ENCODE measurements around the gene DPY19L3.
"Not testable (repeated sequence)": the region's sequence is repeated elsewhere in the genome, so short reads cannot be mapped to it uniquely, and the experiment has no call there.

Gene DPY19L3

GRCh38 chr19:32483574-32483973 is 78.0 kb downstream of the DPY19L3 start:
- no peak for TF ChIP-seq CTCF (IDR thresholded peaks at IDR 0.05; ENCODE audit: low read depth, low read length)
- Histone ChIP-seq H3K27me3 (ENCODE audit: low read depth, low read length) (no peaks in the 10 kb centered on the region), H2AFZ (ENCODE audit: low read depth, low read length) (no peak overlapping the region), H3K4me3 (ENCODE audit: low read length) (no peak overlapping the region), H3K9me3 (ENCODE audit: insufficient read depth, low read length) (no peaks in the 10 kb centered on the region), H4K20me1 (ENCODE audit: insufficient read depth, low read length) (no peaks in the 10 kb centered on the region), H3K79me2 (ENCODE audit: low read length) (no peaks in the 10 kb centered on the region), H3K4me2 (ENCODE audit: low read length) (no peak overlapping the region), H3K9ac (ENCODE audit: low read length) (no peak overlapping the region), H3K4me1 (ENCODE audit: low read length) (no peaks in the 10 kb centered on the region), H3K27ac (ENCODE audit: low read length) (no peak overlapping the region), H3K36me3 (replicated peaks; ENCODE audit: low read depth, low read length) (peaks cover 12% of the 10 kb centered on the region)

GRCh38 chr19:32489971-32490370 is 84.4 kb downstream of the DPY19L3 start:
- Histone ChIP-seq H3K4me2 (ENCODE audit: low read length) (no peak overlapping the region), H4K20me1 (ENCODE audit: insufficient read depth, low read length) (no peaks in the 10 kb centered on the region), H3K4me3 (ENCODE audit: low read length) (no peak overlapping the region), H3K36me3 (replicated peaks; ENCODE audit: low read depth, low read length) (no peaks in the 10 kb centered on the region), H3K4me1 (ENCODE audit: low read length) (no peaks in the 10 kb centered on the region), H3K9me3 (ENCODE audit: insufficient read depth, low read length) (no peaks in the 10 kb centered on the region), H2AFZ (ENCODE audit: low read depth, low read length) (no peak overlapping the region), H3K79me2 (ENCODE audit: low read length) (no peaks in the 10 kb centered on the region), H3K27me3 (ENCODE audit: low read depth, low read length) (no peaks in the 10 kb centered on the region), H3K27ac (ENCODE audit: low read length) (no peak overlapping the region), H3K9ac (ENCODE audit: low read length) (no peak overlapping the region)
- no peak for TF ChIP-seq CTCF (IDR thresholded peaks at IDR 0.05; ENCODE audit: low read depth, low read length)
- TF ChIP-seq EZH2phosphoT487 (IDR thresholded peaks at IDR 0.05; ENCODE audit: low read depth), result no peak

- H3K4me3 ChIP-seq (ENCODE audit: low read length), result no peak overlapping the region
- H3K27me3 ChIP-seq (ENCODE audit: low read depth, low read length), result no peaks in the 10 kb centered on the region
- no peaks in the 10 kb centered on the region for H3K4me1 ChIP-seq (ENCODE audit: low read length)
- H3K4me2 ChIP-seq (ENCODE audit: low read length), result no peak overlapping the region
- no peaks in the 10 kb centered on the region for H3K79me2 ChIP-seq (ENCODE audit: low read length)
- TF ChIP-seq EZH2phosphoT487 (IDR thresholded peaks at IDR 0.05; ENCODE audit: low read depth) (no peak), CTCF (IDR thresholded peaks at IDR 0.05; ENCODE audit: low read depth, low read length) (no peak)
- H2AFZ ChIP-seq (ENCODE audit: low read depth, low read length), result no peak overlapping the region
- no peaks in the 10 kb centered on the region for H3K36me3 ChIP-seq (replicated peaks; ENCODE audit: low read depth, low read length)
- H3K9me3 ChIP-seq (ENCODE audit: insufficient read depth, low read length), result no peaks in the 10 kb centered on the region
- H4K20me1 ChIP-seq (ENCODE audit: insufficient read depth, low read length), result no peaks in the 10 kb centered on the region
- no peak overlapping the region for H3K9ac ChIP-seq (ENCODE audit: low read length)
- no peak overlapping the region for H3K27ac ChIP-seq (ENCODE audit: low read length)
Observed at GRCh38 chr19:32497391-32497790, 91.8 kb downstream of the DPY19L3 start.

- H3K4me1 ChIP-seq (ENCODE audit: low read length), result no peaks in the 10 kb centered on the region
- H3K27ac ChIP-seq (ENCODE audit: low read length), result no peak overlapping the region
- H3K36me3 ChIP-seq (replicated peaks; ENCODE audit: low read depth, low read length), result no peaks in the 10 kb centered on the region
- H3K9me3 ChIP-seq (ENCODE audit: insufficient read depth, low read length), result no peaks in the 10 kb centered on the region
- no peak overlapping the region for H3K4me3 ChIP-seq (ENCODE audit: low read length)
- no peak for TF ChIP-seq EZH2phosphoT487 (IDR thresholded peaks at IDR 0.05; ENCODE audit: low read depth)
- TF ChIP-seq CTCF (IDR thresholded peaks at IDR 0.05; ENCODE audit: low read depth, low read length), result no peak
- no peak overlapping the region for H2AFZ ChIP-seq (ENCODE audit: low read depth, low read length)
- H3K9ac ChIP-seq (ENCODE audit: low read length), result no peak overlapping the region
- no peaks in the 10 kb centered on the region for H3K79me2 ChIP-seq (ENCODE audit: low read length)
- H4K20me1 ChIP-seq (ENCODE audit: insufficient read depth, low read length), result no peaks in the 10 kb centered on the region
- no peaks in the 10 kb centered on the region for H3K27me3 ChIP-seq (ENCODE audit: low read depth, low read length)
- no peak overlapping the region for H3K4me2 ChIP-seq (ENCODE audit: low read length)
Observed at GRCh38 chr19:32498648-32499200, 93.2 kb downstream of the DPY19L3 start.

- H3K9me3 ChIP-seq (ENCODE audit: insufficient read depth, low read length); H3K79me2 ChIP-seq (ENCODE audit: low read length); H3K4me1 ChIP-seq (ENCODE audit: low read length); H3K4me2 ChIP-seq (ENCODE audit: low read length); H3K4me3 ChIP-seq (ENCODE audit: low read length); H3K36me3 ChIP-seq (replicated peaks; ENCODE audit: low read depth, low read length); H3K27ac ChIP-seq (ENCODE audit: low read length); H2AFZ ChIP-seq (ENCODE audit: low read depth, low read length); H3K9ac ChIP-seq (ENCODE audit: low read length); H3K27me3 ChIP-seq (ENCODE audit: low read depth, low read length); H4K20me1 ChIP-seq (ENCODE audit: insufficient read depth, low read length): not testable (repeated sequence)
Observed at GRCh38 chr19:32512498-32512897, 106.9 kb downstream of the DPY19L3 start.

Measured in OCI-LY3 (cell line).